H1 (cell line): Measurements from ENCODE around the gene CARD16. TPM values are rescaled to one million over a fixed set of nuclear protein-coding genes. Genes with fewer than 3 reads are reported as not detected.

Experiments
- CTCF ChIP-seq, 3 experiments: IDR thresholded peaks; 1 replicate in 2 of 3; 2 replicates in 1 of 3; pipeline versions ENCODE4 v1.5.1 to v1.6.1; 2011; ENCODE audit warnings: low read length in 3 of 3, mild to moderate bottlenecking in 3 of 3, inconsistent platforms in 2 of 3, low read depth in 1 of 3, moderate library complexity in 1 of 3; ENCODE audit not compliant: insufficient read depth in 1 of 3; ENCODE audit errors: control extremely low read depth in 1 of 3
- EP300 ChIP-seq, 2 experiments: IDR thresholded peaks; 1 replicate in 1 of 2; 2 replicates in 1 of 2; pipeline ENCODE4 v1.6.1; 2011 to 2012; ENCODE audit warnings: low read depth in 2 of 2, low read length in 2 of 2, mild to moderate bottlenecking in 2 of 2, borderline replicate concordance in 1 of 2, inconsistent platforms in 1 of 2, moderate library complexity in 1 of 2
- polyA plus RNA-seq, 7 experiments: library from polyadenylated mRNA; depleted of rRNA in 3 of 7; stranded (reverse) in 5 of 7; unstranded in 2 of 7; fragments of >200 nt in 5 of 7; fragments of 200-250 nt in 2 of 7; gene quantifications; 1 replicate in 5 of 7; 2 replicates in 1 of 7; 4 replicates in 1 of 7; pipeline versions ENCODE4 v1.2.1 to v1.2.3, GENCODE V29; 2011 to 2013; ENCODE audit warnings: missing spikeins in 2 of 7, mixed read lengths in 2 of 7
- total RNA-seq: library from RNA; stranded (reverse); fragmentation: NEBNext Ultra II Directional; extraction: Animal tissue kit (Norgen Biotek cat#: 25700); gene quantifications from 2 replicates; pipeline ENCODE4 v1.2.1, GENCODE V29; 2021

CARD16 gene
- total and polyA plus RNA-seq, 2 of the 8 experiments (the other 6 are each of a cell fraction or from before 2014, with no cell fraction given): not detected

GRCh38 chr11:105046898-105047579 lies 1.9 kb upstream of the CARD16 start (continued):
- TF ChIP-seq EP300 (IDR thresholded peaks at IDR 0.05; ENCODE audit: borderline replicate concordance in 1 of 2, low read depth in 2 of 2, low read length in 2 of 2): no peak
- no peak for TF ChIP-seq CTCF (IDR thresholded peaks at IDR 0.05; ENCODE audit: control extremely low read depth in 1 of 3, insufficient read depth in 1 of 3, low read depth in 1 of 3, low read length in 3 of 3)
